ES-I3 (cell line): ENCODE measurements around the gene CD244.

Source experiments
- H3K36me3 ChIP-seq: 2 replicates; pipeline ENCODE4 v1.6.1; 2013; ENCODE audit warnings: mild to moderate bottlenecking, low read length, control low read depth, moderate library complexity; ENCODE audit not compliant: insufficient read depth
- H3K4me1 ChIP-seq: 2 replicates; pipeline ENCODE4 v1.6.1; 2013; ENCODE audit warnings: mild to moderate bottlenecking, control low read depth, low read length; ENCODE audit not compliant: insufficient read depth
- H3K9ac ChIP-seq: 2 replicates; pipeline ENCODE4 v1.6.1; 2013; ENCODE audit warnings: low read depth, mild to moderate bottlenecking, low read length, moderate library complexity
- H3K9me3 ChIP-seq: 2 replicates; pipeline ENCODE4 v1.6.1; 2013; ENCODE audit warnings: mild to moderate bottlenecking, low read length, moderate library complexity; ENCODE audit not compliant: control insufficient read depth, insufficient read depth

Gene CD244

DNA sequence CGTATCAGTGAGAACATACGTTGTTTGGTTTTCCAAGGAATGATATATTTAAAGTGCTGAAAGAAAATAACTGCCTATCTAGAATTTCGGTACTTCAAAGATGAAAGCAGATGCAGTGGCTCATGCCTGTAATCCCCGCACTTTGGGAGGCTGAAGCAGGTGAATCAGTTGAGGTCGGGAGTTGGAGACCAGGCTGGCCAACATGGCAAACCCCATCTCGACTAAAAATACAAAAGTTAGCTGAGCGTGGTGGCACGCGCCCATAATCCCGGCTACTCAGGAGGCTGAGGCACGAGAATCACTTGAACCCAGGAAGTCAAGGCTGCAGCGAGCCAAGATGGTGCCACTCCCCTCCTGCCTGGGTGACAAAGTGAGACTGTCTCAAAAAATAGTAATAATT lies 16.4 kb downstream of the CD244 start:
- H3K9me3 ChIP-seq: no peaks in the 10 kb centered on the region
- H3K4me1 ChIP-seq: no peaks in the 10 kb centered on the region
- H3K9ac ChIP-seq: no peak overlapping the region
- H3K36me3 ChIP-seq: no peaks in the 10 kb centered on the region

DNA sequence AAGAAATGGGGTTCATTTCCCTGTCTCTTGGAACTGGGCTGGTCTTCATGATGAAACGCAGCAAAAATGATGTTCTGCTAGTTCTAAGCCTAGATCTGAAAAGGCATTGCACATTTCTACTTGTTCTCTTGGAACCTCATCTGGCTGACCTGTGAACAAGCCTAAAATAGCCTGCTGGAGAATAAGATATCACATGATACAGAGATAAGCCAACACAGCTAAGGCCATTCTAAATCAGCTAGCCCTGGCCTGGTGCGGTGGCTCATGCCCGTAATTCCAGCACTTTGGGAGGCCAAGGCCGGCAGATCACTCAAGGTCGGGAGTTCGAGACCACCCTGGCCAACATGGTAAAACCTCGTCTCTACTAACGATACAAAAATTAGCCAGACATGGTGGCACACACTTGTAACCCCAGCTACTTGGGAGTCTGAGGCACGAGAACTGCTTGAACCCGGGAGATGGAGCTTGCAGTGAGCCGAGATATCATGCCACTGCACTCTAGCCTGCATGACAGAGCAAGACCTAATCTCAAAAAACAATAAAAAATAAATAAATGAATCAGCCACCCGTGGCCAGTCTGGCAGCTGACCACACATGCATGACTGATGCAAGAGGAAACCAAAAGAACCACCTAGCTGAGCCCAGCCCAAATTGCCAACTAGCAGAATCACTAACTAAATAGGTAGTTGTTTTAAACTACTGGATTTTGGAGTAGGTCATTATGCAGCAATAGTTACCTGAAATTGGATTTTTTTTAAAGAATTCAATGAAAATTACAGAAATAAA lies 18.0 kb downstream of the CD244 start:
- Histone ChIP-seq H3K9me3 (no peaks in the 10 kb centered on the region), H3K36me3 (no peaks in the 10 kb centered on the region), H3K9ac (no peak overlapping the region), H3K4me1 (no peaks in the 10 kb centered on the region)

DNA sequence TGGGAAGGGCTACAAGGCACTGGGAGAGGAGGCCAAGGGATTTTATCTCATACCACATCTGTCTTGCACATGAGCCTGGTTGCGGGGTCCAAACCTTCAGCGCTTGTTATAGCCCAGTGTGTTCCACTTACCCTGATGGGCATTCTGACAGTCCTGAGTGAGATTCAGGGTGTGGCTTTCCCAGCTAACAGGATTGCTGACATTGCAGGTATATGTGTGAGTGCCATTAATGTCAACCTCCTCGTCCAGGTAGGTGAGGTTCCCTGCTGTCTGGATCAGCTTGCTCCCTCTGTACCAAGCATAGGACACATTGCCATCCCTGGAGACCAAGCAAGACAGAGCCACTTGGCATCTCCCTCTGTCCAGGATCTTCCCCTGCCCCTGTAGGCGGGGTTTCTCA lies 21.6 kb downstream of the CD244 start:
- Histone ChIP-seq H3K4me1 (peaks cover 5% of the 10 kb centered on the region; the same call in 1 of the 2 replicates), H3K36me3 (no peaks in the 10 kb centered on the region), H3K9me3 (no peaks in the 10 kb centered on the region), H3K9ac (no peak overlapping the region)

DNA sequence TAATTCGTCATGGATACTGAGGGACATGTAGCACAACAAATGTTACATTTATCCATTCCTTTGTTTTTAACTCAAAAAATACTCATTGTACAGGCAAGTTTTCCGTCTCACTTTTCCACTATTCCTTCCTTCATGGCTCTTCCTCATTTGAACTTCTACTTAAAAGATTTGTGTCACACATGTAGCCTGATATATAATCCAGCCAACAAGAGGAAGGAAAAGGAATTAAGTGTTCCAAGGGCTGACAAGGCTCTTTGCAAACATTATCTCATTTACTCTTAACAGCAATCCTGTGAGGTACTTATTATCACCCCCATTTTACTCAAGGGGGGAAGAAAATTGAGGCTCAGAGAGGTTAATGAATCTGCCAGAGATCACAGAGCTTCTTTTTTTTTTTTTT lies 22.9 kb downstream of the CD244 start:
- Histone ChIP-seq H3K36me3 (no peaks in the 10 kb centered on the region), H3K4me1 (peaks cover 5% of the 10 kb centered on the region; the same call in 1 of the 2 replicates), H3K9me3 (no peaks in the 10 kb centered on the region), H3K9ac (no peak overlapping the region)

DNA sequence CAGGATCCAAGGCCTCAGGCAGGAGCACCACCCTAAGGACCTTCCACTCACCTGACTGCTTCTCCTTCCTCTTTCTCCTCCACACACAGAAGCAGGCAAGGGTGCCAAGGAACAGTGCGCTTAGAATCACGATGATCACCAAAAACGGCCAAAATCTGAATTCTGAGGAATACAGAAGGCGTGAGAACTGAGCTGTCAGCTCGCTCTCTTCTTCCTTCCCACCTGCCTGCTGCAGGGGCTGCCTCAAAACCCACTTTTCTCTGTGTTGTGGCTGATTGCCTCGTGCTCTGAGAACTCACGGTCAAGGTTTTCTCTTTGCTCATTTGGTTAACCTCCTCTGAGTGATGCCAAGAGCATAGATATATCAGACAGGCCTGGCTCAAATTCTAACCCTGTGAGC lies 23.8 kb downstream of the CD244 start:
- Histone ChIP-seq H3K9ac (no peak overlapping the region), H3K4me1 (peaks cover 5% of the 10 kb centered on the region; the same call in 1 of the 2 replicates)

GRCh38 chr1:160837558-160838205 lies 25.0 kb downstream of the CD244 start:
- Histone ChIP-seq H3K4me1 (peaks cover 5% of the 10 kb centered on the region; the same call in 1 of the 2 replicates), H3K9me3 (no peaks in the 10 kb centered on the region), H3K9ac (no peak overlapping the region), H3K36me3 (no peaks in the 10 kb centered on the region)

More for the DNA sequence above, 23.8 kb downstream of the CD244 start:
- no peaks in the 10 kb centered on the region for H3K9me3 ChIP-seq
- H3K36me3 ChIP-seq: no peaks in the 10 kb centered on the region

DNA sequence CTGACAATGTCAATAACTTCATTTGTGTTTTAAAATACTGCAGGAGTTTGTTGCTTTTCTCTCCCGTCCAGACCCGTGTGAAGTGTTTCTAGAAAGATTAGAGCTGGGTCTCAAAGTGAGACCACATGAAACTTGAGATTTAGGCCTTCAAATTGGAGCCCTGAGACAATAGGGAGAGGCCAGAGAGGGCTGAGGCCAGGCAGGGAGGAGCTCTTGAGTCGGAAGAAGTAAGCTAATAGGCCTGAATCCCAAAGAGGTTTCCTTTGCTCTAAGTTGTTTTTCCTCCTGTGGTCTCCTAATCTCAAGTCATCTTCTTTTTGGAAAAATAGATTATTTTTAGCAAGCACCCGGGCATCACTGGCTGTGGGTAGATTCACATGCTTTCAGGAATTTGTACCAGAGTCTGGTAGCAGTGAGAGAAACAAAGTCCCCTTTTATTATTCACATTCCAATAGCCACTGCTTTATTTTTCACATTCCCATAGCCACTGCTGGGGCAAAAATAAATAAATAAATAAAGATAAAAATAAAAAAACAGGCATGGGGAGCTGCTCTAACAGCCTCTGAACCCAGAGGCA lies 25.6 kb downstream of the CD244 start:
- no peaks in the 10 kb centered on the region for H3K36me3 ChIP-seq
- H3K9me3 ChIP-seq: no peaks in the 10 kb centered on the region
- H3K9ac ChIP-seq: no peak overlapping the region
- peaks cover 5% of the 10 kb centered on the region; the same call in 1 of the 2 replicates for H3K4me1 ChIP-seq

DNA sequence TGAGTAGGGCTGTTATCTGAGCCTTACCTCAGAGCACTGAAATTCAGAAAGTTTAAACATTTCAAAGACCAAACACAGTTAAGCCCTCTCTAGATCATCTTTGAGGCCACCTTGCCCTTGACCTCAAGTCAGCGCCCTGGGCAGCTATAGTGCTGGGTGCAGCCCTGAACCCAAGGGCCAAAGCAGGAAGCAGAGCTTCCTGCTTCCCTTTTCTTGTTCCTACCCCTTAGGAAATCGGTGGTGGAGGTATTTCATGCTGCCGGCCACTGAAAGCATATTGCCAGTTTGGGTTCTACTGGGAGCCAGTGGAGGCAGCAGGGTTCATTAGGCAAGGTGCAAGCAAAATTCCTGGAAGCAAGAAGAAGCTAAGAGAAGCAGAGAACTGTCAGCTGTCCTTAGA lies 26.1 kb downstream of the CD244 start:
- Histone ChIP-seq H3K36me3 (no peaks in the 10 kb centered on the region), H3K9ac (no peak overlapping the region), H3K4me1 (peaks cover 5% of the 10 kb centered on the region; the same call in 1 of the 2 replicates), H3K9me3 (no peaks in the 10 kb centered on the region)

GRCh38 chr1:160835751-160836150 lies 26.9 kb downstream of the CD244 start:
- H3K36me3 ChIP-seq: no peaks in the 10 kb centered on the region
- peaks cover 5% of the 10 kb centered on the region; the same call in 1 of the 2 replicates for H3K4me1 ChIP-seq
- H3K9ac ChIP-seq: no peak overlapping the region
- H3K9me3 ChIP-seq: no peaks in the 10 kb centered on the region

DNA sequence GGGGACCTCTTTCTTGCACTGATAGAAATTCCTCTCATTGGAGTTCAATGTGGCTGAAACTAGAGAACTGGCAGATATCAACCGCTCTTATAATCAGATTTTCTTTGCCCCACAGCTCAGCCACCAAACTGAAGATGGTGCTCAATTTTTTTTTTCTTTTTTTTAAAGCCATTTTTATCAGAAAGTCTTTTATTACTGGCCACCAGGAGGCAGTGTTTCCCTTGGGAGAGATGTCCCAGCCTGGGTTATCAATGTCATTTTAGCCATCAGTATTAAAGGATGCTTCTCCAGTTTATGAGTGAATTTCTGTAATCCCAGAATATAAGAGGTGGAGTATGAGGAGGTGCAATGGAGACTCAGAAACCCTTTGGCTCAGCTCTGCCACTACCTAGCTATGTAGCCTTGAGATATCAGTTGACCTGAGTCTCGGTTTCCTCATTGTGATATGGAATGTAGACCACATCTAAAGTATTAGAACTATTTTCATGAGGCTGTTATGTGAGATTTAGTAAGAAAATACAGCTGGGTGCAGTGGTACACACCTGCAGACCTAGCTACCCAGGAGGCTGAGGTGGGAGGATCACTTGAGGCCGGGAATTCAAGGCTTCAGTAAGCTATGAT lies 27.6 kb downstream of the CD244 start:
- peaks cover 5% of the 10 kb centered on the region; the same call in 1 of the 2 replicates for H3K4me1 ChIP-seq
- no peaks in the 10 kb centered on the region for H3K36me3 ChIP-seq
- H3K9ac ChIP-seq: no peak overlapping the region
- no peaks in the 10 kb centered on the region for H3K9me3 ChIP-seq

DNA sequence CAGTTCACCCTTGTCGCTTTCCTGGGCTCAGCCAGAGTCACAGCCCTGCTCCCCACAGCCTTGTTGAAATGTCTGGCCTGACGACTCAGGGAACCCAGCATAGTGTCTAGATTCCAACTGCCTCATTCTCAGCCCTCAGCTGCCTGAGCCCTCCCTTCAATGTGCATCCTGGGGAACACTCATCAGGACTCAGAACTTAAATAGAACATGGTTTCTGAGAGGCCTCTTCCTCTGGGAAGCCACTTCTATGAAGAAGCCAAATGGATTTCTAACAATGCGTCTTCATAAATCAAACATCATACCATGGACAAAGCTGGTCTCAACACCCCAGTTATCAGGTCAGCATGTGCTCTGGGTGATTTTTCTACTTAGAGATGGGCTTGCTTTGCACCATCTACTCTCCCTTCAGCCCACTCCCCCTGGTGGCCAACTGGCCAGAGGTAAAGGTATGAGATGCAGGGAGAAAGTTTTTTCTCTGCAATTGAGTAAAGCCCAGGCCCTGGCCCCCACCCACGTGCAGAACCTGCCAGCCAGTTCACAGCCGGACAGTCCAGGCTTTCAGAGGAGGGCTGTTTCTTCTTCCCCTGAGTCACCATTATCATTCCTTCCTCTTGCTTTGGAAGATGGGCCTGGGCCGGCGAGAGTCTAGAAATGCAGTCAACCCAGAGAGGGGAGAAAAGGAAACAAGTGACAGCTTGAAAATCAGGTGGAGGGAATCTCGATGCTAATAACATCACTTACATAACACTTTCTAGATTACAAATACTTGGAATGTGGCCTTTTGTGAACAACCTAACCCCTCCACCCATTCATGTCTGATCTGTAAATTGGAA lies 32.1 kb downstream of the CD244 start:
- no peaks in the 10 kb centered on the region for H3K4me1 ChIP-seq
- H3K9ac ChIP-seq: no peak overlapping the region
- H3K9me3 ChIP-seq: no peaks in the 10 kb centered on the region
- H3K36me3 ChIP-seq: no peaks in the 10 kb centered on the region

GRCh38 chr1:160829766-160830165 lies 32.9 kb downstream of the CD244 start:
- no peaks in the 10 kb centered on the region for H3K36me3 ChIP-seq
- H3K9me3 ChIP-seq: no peaks in the 10 kb centered on the region
- no peak overlapping the region for H3K9ac ChIP-seq
- H3K4me1 ChIP-seq: no peaks in the 10 kb centered on the region

- no peaks in the 10 kb centered on the region for H3K36me3 ChIP-seq
- no peaks in the 10 kb centered on the region for H3K4me1 ChIP-seq
- no peaks in the 10 kb centered on the region for H3K9me3 ChIP-seq
- no peak overlapping the region for H3K9ac ChIP-seq
Observed at GRCh38 chr1:160827418-160827817, 35.3 kb downstream of the CD244 start.

DNA sequence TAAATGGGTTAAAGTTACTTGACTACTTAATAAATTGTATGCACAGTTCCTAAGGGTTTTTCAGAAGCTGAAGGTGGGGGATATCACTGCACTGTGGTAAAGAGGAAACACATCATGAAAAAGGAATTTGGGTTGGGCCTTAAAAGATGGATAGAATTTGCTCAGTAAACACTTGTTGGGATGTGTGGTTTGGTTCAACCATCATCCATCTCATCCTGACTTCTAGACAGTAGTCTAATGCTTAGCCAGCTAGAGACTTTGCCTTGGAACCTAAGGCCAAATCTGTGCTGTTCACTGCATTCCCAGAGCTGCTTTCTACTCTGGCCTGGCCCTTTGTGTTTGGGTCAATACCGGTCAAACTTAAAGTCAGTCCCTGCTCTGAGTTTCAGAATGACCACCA lies 36.1 kb downstream of the CD244 start:
- Histone ChIP-seq H3K4me1 (no peaks in the 10 kb centered on the region), H3K36me3 (no peaks in the 10 kb centered on the region), H3K9ac (no peak overlapping the region), H3K9me3 (no peaks in the 10 kb centered on the region)
